ENCODE results near the gene PRDX1. TPM values are rescaled to one million over a fixed set of nuclear protein-coding genes. Genes with fewer than 3 reads are reported as not detected.
"Not testable (repeated sequence)": the region's sequence is repeated elsewhere in the genome, so short reads cannot be mapped to it uniquely, and the experiment has no call there.

PRDX1 gene
- total RNA-seq, 1 experiment from 2014 or later, result 967 TPM

DNA sequence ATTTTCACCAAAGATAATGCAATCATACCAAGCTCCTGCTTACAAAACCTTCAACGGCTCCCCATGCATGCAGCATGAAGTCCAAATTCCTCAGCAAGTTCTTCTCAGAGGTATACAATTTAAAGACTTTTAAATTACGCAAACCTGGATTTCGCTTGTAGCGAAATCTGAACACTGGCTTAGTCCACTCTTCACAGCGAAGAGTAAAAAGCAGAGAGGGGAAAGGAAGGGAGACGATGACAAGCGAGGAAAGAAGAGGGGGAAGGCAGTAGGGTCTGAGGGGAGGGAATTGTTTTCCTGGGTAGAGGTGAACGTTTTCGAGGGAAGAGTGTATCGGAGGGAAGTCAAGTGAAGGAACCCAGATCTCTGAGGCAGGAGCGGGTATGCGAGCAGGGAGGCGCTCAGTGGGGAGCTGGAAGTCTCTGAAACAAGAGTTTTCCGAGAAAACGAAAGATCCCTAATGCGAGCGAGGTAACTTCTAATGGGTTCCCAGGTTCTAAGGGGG, 31.5 kb downstream of the PRDX1 start:
- Histone ChIP-seq H3K4me3 (ENCODE audit: low read length) (peak overlapping the region; percentile 80), H3K27ac (ENCODE audit: low read length) (no peak overlapping the region), H3K9ac (ENCODE audit: low read length) (peak overlapping the region; percentile 37), H3K4me1 (ENCODE audit: insufficient read depth, low read length) (peaks cover 11% of the 10 kb centered on the region), H3K36me3 (ENCODE audit: low read depth, low read length) (no peaks in the 10 kb centered on the region), H3K27me3 (ENCODE audit: low read length) (no peaks in the 10 kb centered on the region), H4K20me1 (ENCODE audit: low read length) (no peaks in the 10 kb centered on the region), H3K4me2 (ENCODE audit: low read length) (peak overlapping the region; percentile 97), H3K9me3 (ENCODE audit: low read length) (no peaks in the 10 kb centered on the region), H2AFZ (ENCODE audit: low read length) (peak overlapping the region; percentile 83), H3K79me2 (ENCODE audit: low read length) (no peaks in the 10 kb centered on the region), H3K9me2 (replicated peaks; ENCODE audit: low read length) (no peaks in the 10 kb centered on the region), H3F3A (ENCODE audit: low read length, unreplicated experiment) (no peaks in the 10 kb centered on the region)
- DNase-seq, result peak; percentile 28
- ATAC-seq, result peak; percentile 1
- no peak for TF ChIP-seq EZH2 (IDR thresholded peaks at IDR 0.05; ENCODE audit: low read length, unreplicated experiment)
- ChIA-PET POLR2A (ENCODE audit: unreplicated experiment) (interaction anchor here (0.5 to 1.7 kb wide), 3 partner anchors 123 to 671 kb away, joined by 4 to 17 read pairs (median 6); no protein-coding TSS in a partner anchor), CTCF (interaction anchor here (0.6 kb wide), 1 partner anchor 110 kb away, joined by 3 read pairs; no protein-coding TSS in a partner anchor)
- intact Hi-C loops (cut with micrococcal nuclease), result loop anchor here (2.0 to 5.0 kb wide), 2 partner anchors 148 to 187 kb away; partner anchors contain the start of genes MUTYH and TOE1
- no TSS peak for BruUV-seq (replicated peaks)

DNA sequence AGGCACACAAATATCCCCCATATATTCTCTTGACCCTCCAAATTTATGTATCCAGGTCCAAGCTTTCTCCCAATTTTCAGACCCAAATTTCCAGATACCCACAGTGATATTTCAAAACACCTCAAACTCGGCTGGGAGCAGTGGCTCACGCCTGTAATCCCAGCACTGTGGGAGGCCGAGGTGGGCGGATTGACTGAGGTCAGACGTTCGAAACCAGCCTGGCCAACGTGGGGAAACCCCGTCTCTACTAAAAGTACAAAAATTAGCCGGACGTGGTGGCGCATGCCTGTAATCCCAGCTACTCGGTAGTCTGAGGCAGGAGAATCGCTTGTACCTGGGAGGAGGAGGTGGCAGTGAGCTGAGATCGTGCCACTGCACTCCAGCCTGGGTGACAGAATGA, 32.3 kb downstream of the PRDX1 start:
- H4K20me1 ChIP-seq (ENCODE audit: low read length); H3K79me2 ChIP-seq (ENCODE audit: low read length); H3F3A ChIP-seq (ENCODE audit: low read length, unreplicated experiment); intact Hi-C loops (cut with micrococcal nuclease); H3K9me2 ChIP-seq (replicated peaks; ENCODE audit: low read length); H3K9ac ChIP-seq (ENCODE audit: low read length); ATAC-seq; H3K27me3 ChIP-seq (ENCODE audit: low read length); CTCF ChIA-PET; H3K36me3 ChIP-seq (ENCODE audit: low read depth, low read length); DNase-seq; BruUV-seq (replicated peaks); H3K27ac ChIP-seq (ENCODE audit: low read length); H3K9me3 ChIP-seq (ENCODE audit: low read length): not testable (repeated sequence)
- Histone ChIP-seq H3K4me1 (ENCODE audit: insufficient read depth, low read length) (peaks cover 11% of the 10 kb centered on the region), H3K4me3 (ENCODE audit: low read length) (peak overlapping the region; percentile 80), H3K4me2 (ENCODE audit: low read length) (peak overlapping the region; percentile 97), H2AFZ (ENCODE audit: low read length) (peak overlapping the region; percentile 83)
- POLR2A ChIA-PET (ENCODE audit: unreplicated experiment), result interaction anchor here (0.5 to 0.6 kb wide), 2 partner anchors 122 to 670 kb away, joined by 4 to 6 read pairs; no protein-coding TSS in a partner anchor

DNA sequence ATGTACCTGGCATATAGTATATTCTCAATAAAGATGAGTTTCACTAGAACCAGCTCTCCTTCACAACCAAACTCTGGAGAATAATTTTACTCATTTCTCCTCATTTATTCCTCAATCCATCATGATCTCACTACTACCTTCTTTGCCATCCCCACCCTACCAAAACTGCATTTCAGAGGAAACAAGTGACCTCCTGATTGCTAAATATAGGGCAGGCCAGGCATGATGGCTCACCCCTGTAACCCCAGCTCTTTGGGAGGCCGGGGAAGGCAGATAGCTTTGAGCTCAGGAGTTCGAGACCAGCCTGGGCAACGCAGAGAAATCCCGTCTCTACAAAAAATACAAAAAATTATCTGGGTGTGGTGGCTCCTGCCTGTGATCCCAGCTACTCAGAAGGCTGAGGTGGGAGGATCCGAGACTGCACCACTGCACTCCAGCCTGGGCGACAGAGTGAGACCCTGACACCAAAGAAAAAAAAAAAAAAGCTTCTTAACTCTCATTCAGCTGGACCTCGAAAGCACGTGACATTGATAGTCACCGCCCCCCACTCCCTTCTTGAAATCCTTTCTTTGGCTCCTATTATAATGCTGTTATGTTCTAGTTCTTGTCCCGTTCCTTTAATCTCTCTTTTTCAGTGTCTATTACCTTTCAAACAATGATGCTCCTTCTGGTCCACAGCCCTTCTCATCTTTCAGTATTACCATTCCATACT, 32.9 kb downstream of the PRDX1 start:
- TF ChIP-seq EZH2phosphoT487 (IDR thresholded peaks at IDR 0.05; ENCODE audit: borderline replicate concordance, low read length), result no peak
- TF ChIP-seq, protein P1, sequence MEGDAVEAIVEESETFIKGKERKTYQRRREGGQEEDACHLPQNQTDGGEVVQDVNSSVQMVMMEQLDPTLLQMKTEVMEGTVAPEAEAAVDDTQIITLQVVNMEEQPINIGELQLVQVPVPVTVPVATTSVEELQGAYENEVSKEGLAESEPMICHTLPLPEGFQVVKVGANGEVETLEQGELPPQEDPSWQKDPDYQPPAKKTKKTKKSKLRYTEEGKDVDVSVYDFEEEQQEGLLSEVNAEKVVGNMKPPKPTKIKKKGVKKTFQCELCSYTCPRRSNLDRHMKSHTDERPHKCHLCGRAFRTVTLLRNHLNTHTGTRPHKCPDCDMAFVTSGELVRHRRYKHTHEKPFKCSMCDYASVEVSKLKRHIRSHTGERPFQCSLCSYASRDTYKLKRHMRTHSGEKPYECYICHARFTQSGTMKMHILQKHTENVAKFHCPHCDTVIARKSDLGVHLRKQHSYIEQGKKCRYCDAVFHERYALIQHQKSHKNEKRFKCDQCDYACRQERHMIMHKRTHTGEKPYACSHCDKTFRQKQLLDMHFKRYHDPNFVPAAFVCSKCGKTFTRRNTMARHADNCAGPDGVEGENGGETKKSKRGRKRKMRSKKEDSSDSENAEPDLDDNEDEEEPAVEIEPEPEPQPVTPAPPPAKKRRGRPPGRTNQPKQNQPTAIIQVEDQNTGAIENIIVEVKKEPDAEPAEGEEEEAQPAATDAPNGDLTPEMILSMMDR (conservative IDR thresholded peaks at IDR 0.05; ENCODE audit: low read depth, low read length), result no peak
- no peak for TF ChIP-seq EZH2 (IDR thresholded peaks at IDR 0.05; ENCODE audit: low read length, unreplicated experiment)
- no peaks in the 10 kb centered on the region for H3K9me3 ChIP-seq (ENCODE audit: low read length)
- H3K4me3 ChIP-seq (ENCODE audit: low read length), result peak overlapping the region; percentile 80; the same call in 1 of the 2 replicates
- no peaks in the 10 kb centered on the region for H3K9me2 ChIP-seq (replicated peaks; ENCODE audit: low read length)
- H2AFZ ChIP-seq (ENCODE audit: low read length), result no peak overlapping the region
- DNase-seq, result no peak
- BruUV-seq (replicated peaks), result no TSS peak
- H3F3A ChIP-seq (ENCODE audit: low read length, unreplicated experiment), result no peaks in the 10 kb centered on the region
- intact Hi-C loops (cut with micrococcal nuclease), result no loop called here
- H3K27me3 ChIP-seq (ENCODE audit: low read length), result no peaks in the 10 kb centered on the region
- POLR2A ChIA-PET (ENCODE audit: unreplicated experiment), result no interaction called here
- no peaks in the 10 kb centered on the region for H3K36me3 ChIP-seq (ENCODE audit: low read depth, low read length)
- H3K4me1 ChIP-seq (ENCODE audit: insufficient read depth, low read length), result peaks cover 11% of the 10 kb centered on the region
- CTCF ChIA-PET, result no interaction called here
- no peak overlapping the region for H3K27ac ChIP-seq (ENCODE audit: low read length)
- ATAC-seq, result no peak
- H3K79me2 ChIP-seq (ENCODE audit: low read length), result no peaks in the 10 kb centered on the region
- H3K9ac ChIP-seq (ENCODE audit: low read length), result no peak overlapping the region
- no peaks in the 10 kb centered on the region for H4K20me1 ChIP-seq (ENCODE audit: low read length)
- H3K4me2 ChIP-seq (ENCODE audit: low read length), result peak overlapping the region; percentile 97
